Fibroblast of skin of back (primary cell): Measurements from ENCODE around the gene SLC25A46. TPM values are rescaled to one million over a fixed set of nuclear protein-coding genes. Genes with fewer than 3 reads are reported as not detected.
"Not testable (repeated sequence)": the region's sequence is repeated elsewhere in the genome, so short reads cannot be mapped to it uniquely, and the experiment has no call there.

Experiments
- DNase-seq: peaks from one replicate; pipeline ENCODE4 v3.0.0-alpha.2; 2013
- polyA plus RNA-seq, 2 experiments: library from polyadenylated mRNA; unstranded; fragments of 120-200 nt; gene quantifications; one replicate each; pipeline ENCODE4 v1.2.1, GENCODE V29; 2013; ENCODE audit not compliant: insufficient read length in 2 of 2

The SLC25A46 gene
- 34.5 TPM for polyA plus RNA-seq (2013, experiment 1 of 2; ENCODE audit: insufficient read length)
- 32.9 TPM for polyA plus RNA-seq (2013, experiment 2 of 2; ENCODE audit: insufficient read length)

DNA sequence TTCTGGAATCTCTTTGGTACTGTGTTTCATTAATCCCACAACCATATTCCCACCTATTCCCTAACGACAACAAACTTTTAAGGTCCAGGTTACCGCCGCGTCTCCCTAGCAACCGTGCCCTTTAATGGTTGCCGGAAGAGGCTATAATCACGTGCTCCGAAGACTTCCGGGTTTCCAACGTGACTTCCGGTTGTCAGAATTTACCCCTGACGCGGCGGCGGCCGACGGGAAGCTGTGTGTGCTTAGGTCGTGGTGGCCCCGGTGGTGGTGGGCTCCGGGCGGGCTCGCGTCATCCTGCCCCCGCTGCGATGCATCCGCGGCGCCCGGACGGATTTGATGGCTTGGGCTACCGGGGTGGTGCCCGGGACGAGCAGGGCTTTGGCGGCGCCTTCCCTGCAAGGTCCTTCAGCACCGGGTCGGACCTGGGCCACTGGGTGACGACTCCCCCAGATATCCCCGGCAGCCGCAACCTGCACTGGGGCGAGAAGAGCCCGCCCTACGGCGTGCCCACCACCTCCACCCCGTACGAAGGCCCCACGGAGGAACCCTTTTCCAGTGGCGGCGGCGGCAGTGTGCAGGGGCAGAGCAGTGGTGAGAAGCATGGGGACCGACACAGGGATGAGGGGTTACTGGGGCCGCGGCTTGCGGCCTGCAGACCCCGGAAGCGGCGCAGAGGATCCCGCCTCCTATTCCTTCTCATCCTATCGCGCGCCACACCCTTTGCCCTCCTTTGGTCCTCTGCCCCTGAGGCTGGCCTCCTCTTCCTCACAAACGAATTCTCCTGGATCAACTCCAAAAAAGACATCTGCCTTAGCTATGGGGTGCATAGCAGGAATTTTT lies at the start of gene SLC25A46:
SLC25A46 (plus strand) TSS at position 196 of the 840 bp plus-strand sequence; CDS start at position 309, 113 bp downstream.
- peak; percentile 91 for DNase-seq

DNA sequence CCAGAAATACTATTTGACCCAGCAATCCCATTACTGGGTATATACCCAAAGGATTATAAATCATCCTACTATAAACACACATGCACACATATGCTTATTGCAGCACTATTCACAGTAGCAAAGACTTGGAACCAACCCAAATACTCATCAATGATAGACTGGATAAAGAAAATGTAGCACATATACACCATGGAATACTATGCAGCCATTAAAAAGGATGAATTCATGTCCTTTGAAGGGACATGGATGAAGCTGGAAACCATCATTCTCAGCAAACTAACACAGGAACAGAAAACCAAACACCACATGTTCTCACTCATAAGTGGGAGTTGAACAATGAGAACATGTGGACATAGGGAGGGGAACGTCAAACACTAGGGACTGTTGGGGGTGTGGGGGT lies 48.2 kb upstream of the SLC25A46 start:
- DNase-seq: not testable (repeated sequence)

DNA sequence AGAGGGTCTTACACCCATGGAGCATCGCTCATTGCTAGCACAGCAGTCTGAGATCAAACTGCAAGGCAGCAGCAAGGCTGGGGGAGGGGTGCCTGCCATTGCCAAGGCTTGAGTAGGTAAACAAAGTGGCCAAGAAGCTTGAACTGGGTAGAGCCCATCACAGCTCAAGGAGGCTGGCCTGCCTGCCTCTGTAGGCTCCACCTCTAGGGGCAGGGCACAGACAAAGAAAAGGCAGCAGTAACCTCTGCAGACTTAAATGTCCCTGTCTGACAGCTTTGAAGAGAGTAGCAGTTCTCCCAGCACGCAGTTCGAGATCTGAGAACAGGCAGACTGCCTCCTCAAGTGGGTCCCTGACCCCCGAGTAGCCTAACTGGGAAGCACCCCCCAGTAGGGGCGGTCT lies 46.1 kb upstream of the SLC25A46 start:
- DNase-seq: not testable (repeated sequence)

DNA sequence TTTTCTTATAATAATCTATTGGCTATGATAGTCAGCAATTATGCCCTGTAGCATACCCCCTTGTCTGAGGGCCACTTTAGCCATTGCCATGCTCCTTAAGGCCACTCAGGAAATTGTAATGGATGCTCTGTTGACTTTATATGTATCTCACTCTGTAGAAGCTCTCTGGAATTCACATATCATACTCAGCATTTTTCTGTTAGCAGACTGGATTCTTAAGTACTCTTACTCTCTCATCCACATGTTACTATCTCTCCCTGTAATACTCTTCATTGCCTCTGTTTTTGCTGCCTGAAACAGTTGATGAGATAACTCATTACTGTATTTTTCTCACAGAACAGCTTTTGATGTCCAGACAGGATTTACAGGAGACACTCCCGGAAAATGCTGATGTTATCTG lies 36.5 kb upstream of the SLC25A46 start:
- DNase-seq: peak; percentile 45

DNA sequence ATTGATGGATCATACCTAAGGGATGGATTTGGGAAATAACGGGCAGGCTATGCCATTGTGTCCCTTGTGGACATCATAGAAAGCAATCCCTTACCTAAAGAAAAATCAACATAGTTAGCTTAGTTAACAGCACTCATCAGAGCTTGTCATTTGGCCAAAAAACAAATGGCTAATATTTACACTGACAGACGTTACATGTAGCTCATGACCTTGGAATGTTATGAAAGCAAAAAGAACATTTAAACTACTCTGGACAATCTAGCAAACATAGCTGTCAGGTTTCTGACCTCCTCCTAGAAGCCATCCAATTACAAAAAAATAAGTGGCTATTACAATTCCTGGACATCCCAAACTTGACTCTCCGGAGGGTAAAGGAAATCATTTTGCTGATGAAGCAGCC lies 36.1 kb upstream of the SLC25A46 start:
- peak; percentile 32 for DNase-seq

DNA sequence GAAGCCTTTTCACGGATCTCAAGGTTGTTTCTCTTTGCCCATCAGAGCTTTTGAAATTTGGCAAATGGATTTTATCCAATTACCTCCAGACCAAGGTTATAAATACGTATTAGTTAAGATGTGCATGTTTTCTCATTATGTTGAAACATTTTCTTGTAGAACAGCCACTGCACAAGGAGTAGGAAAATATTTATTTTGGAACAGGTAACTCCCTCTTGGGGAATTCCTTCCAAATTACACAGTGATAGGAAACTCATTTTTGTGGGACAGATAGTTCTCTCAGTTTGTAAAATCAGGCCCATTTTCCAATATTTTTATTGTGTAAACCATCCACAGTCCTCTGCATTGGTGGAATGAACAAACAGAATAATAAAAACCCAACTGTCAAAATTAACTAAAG lies 35.3 kb upstream of the SLC25A46 start:
- no peak for DNase-seq

DNA sequence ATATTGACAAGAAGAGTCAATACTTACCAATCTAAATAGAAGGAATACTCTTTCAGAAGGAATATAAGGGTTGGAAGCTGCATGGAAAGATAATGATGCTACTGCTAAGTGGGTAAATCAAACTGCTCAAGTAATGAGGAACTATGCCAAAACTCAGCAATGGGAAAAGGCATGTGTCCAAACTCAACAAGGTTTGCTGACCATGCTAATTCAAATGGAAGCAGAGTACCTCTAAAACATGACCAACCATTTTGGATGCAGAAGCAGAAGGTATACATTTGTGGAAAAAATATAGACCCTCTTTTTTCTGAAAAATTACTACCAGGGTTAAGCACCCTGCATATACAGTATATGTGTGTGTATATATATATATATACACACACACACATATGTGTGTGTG lies 33.5 kb upstream of the SLC25A46 start:
- DNase-seq: no peak

DNA sequence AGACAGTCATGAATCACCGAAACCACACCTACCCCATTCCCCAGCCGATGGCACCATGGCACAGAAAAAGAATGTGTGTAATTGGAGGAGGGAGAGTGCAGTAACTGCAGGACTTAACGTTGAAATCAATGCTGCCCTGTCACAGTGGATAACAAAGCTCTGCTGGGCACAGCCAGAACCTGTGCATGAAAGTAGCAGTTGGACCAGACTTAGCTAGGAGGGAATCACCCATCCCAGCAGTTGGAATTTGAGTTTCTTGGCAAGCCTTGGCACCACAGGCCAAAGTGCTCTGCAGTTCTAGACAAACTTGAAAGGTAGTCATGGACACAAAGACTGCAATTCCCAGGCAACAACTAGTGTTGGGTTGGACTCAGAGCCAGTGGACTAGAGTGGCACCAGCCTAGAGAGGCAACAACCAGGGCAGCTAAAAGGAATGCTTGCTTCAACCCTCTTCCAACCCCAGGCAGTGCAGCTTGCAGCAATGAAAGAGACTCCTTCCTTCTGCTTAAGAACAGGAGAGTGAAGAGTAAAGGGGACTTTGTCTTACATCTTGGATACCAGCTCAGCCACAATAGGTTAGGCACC lies 31.5 kb upstream of the SLC25A46 start:
- DNase-seq: no peak

DNA sequence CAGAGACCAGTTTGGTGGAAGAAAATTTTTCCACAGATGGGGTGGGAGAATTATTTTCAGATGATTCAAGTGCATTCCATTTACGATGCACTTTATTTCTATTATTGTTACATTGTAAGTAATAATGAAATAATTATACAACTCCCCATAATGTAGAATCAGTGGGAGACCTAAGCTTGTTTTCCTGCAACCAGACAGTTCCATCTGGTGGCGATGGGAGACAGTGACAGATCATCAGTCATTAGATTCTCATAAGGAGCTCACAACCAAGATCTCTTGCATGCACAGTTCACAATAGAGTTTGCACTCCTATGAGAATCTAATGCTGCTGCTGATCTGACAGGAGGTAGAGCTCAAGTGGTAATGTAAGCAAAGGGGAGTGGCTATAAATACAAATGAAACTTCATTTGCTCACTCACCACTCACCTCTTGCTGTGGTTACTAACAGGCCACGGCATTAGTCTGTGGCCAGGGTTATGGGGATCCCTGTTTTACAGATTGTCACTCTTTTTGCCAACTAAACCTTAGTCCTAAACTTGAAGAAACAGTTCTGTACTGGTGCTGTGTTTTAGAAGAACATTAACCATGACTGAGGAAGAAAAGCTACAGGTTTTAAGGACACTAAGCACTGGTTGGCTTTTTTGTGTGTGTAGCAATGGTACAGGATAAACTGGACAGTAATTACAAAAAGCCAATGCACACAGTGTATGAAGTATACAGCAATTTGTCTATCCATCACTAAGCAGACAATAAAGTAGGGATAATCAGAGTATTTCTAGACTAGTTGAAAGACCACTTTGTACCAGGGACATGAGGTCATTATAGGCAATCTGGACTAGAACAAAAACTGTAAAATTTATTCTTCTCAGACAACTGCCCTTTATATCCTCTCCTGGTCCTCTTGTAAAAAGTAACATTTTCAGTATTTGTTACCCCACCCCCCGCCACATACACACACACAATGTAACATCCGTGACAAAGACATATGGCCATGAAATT lies 22.3 kb upstream of the SLC25A46 start:
- peak; percentile 32 for DNase-seq

DNA sequence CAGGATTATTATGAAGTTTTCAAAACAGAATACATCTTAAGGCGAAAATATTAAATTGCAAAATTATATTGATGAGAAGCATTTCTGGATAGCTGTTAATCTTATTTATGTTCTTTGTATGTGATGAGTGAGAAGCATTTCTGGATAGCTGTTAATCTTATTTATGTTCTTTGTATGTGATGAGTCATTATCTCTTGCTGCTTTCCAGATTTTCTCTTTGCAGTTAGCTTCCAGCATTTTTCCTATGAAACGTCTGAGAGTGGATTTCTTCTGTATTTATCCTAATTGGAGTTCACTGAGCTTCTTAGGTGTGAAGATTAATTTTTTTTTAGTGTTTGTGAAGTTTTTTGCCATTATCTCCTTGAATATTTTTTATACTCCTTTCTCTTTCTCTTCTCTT lies 20.5 kb upstream of the SLC25A46 start:
- no peak for DNase-seq

DNA sequence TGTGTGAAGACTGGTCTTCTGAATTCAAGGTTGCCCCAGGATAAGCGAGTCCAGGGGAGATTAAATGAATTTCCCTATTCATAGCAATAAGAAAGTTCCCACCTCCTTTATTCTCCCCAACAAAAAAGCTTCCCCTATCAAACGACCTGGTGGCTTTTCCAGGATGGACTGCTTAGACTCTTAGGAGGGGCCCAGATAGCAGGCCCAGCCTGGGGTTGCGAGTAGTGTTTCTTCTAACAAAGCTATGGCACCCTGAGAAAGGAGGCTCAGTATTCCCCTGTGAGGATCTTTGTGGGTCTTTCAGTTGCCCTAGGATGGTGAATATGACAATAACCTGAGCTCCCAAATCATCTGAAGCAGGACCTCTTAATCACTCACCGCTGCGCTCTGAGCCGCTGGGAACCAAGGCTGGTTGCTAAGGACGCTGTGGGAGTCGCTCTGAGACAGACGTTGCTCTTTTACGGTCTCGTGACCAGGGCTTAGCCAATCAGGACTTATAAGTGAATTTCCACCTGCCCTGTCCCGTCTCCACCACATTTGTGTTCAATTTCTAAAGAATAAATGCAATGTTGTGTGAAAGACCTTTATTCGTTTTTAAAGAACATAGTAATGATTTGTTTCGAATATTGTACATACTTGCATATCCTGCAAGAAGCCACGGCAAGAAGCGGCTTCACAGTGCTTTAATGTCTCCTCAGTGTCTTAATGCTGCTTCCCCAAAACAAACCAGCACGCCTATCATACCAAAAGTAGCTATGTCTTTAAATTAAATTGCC lies 12.4 kb upstream of the SLC25A46 start, which contains the start of gene TMEM232:
TMEM232 (minus strand) TSS at position 423 of the 776 bp plus-strand sequence. CDS start 59,319 bp downstream, outside the sequence.
- DNase-seq: peak; percentile 69

DNA sequence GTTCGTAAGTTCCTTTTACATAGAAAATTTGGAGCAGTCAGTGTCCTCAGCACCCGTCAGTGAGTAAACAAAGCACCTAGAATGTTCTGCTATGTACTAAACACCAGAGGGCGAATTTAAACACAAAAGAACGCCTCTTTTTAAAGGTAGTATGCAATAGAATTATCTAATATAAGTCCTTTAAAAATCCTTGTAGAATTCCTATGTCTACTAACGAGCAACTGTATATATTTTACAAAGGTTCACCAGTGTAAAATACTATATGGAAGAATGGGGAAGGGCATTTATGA lies 11.8 kb upstream of the SLC25A46 start:
- DNase-seq: no peak

DNA sequence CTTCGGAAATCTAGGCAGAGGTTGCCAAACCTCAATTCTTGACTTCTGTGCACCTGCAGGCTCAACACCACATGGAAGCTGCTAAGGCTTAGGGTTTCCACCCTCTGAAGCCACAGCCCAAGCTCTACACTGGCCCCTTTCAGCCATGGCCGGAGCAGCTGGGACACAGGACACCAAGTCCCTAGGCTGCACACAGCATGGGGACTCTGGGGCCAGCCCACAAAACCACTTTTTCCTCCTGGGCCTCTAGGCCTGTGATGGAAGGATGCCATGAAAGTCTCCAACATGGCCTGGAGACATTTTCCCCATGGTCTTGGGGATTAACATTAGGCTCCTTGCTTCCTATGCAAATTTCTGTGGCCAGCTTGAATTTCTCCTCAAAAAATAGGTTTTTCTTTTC lies 7.3 kb upstream of the SLC25A46 start:
- not testable (repeated sequence) for DNase-seq

DNA sequence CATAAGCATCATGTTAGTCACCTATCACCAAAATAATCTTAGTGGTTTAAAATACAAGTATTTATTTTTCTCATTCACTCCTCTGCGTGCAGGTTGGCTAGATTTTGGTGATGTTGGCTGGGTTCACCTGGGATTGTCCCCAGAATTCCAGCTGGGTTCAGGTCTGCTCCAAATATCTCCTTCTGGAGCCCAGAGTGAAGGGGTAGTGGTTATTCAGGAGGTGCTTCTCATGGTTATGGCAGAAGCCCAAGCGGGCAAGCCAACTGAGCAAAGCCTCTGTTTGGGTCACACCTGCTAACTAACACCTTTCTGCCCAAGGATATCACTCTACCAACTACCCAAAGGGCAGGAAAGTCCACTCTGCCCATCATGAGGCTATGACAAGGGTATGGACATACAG lies 4.7 kb upstream of the SLC25A46 start:
- no peak for DNase-seq

DNA sequence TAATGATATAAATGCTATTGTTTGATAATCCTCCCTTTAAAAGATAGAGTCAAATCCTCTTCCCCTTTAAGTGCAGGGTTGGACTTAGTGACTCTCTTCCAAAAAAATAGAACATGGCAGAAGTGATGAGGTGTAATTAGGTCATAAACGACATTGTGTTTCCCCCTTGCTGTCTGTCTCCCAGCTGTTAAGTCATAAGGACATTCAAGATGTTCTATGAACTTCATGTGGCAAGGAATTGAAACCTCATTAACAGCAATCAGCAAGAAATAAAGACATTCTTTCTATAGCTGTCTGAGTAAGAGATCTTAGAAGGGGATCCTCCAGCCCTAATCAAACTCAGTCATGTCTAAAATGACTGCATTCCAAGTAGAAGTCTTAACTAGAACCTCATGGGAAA lies 3.3 kb upstream of the SLC25A46 start:
- DNase-seq: no peak

DNA sequence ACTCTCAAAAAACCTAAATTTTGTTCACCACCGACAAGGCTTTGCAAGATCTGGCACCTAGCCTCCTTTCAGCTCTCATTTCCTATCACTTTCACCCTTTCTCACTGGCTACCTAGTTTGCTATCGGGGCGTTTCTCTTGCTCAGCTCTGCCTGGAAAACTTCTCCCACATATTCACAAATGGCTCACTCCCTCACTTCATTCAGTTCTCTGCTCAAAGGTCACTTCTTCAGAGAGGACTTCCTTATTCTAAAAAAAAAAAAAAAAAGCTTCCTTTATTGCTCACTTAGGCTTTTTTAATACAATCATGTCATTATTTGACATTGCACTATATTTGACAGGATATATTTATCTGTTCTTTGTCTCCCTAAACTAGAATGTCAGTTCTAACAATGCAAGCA lies 2.1 kb upstream of the SLC25A46 start:
- no peak for DNase-seq

DNA sequence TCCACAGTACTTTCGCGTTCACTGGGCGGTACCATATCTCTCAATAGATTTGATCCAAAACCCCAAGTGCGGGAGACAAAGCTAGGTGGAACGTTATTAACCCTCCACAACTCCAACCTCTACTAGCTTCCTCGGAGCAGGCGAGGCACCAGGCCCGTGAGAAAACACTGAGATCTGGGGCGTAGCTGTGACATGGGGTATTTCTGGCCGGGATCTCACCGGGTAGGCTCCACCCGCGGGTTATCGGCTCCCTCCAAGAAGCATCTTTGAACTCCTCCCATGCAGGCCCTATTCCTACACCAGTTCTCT lies 350 bp upstream of the SLC25A46 start:
- no peak for DNase-seq

DNA sequence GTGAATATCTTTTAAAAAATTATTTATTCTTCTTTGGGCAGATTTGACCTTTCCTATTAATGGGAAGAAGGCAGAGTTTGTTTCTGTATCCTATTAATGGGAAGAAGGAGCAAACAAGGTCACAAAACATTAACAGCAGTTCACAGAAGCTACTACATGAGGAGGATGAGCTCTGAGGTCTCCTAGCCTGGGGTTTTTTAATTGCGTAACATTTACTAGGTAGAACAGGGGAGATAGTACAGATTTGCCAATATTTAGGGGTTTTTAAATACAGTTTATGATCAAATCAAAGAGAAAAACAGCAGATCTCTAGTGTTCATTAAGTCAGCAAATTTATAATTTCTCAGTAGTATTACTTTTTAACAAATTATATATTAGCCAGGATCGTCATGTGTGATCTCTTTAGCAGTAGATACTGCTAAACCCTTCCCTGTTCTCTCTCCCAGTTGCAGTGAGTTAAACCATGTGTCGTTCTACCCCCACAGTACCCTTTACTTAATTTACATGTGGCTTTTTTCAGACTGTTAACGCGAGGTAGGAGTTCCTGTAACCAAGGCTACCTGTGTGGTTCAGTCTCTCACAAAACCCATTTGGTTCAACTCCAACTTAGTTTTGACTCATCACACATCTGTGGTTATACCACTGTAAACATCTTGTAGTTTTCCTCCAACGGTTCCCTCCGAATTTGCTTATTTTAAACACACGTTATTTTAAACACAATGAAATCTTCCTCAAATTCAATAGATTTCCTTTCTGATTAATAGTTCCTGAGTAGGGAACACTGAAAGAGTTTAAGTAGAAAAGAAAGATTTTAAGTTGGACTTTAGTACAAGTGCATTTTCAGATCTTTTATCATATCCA lies 13.3 kb downstream of the SLC25A46 start:
- no peak for DNase-seq

DNA sequence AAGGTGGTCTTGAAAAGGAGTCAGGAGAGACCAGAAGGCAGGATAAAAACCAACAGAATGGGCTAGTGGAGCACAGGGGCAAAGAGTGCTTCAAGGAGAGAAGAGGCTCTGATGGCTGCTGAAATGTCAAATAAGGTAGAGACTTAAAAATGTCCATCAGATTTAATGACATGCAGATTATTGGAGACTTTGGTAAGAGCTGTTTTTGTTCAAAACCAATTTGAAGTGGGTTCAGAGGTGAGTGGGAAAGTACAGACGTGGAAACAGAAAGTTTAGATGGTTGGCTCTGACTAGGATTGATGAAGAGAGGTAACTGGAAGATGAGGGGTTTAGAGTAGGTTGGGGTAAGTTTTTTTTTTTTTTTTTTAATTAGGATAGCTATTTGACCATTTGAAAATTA lies 14.1 kb downstream of the SLC25A46 start:
- no peak for DNase-seq

DNA sequence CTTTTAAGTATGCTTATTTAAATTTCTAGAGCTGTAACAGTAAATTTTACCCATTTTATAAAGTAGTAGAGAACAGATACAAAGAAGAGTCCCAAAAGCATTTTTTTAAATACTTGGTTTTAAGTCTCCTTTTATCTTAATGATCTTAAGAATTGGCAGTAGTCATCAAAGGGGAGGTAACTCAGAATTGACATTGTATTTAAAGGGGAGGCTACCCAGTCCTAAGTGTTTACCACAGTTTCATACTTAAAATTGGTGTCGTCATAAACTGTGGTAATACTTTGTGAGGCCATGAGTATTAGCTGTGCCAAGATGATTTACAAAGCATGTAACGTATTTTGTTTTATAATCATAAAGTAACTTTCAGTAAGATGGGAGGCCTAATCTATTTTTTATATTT lies 14.8 kb downstream of the SLC25A46 start:
- no peak for DNase-seq

DNA sequence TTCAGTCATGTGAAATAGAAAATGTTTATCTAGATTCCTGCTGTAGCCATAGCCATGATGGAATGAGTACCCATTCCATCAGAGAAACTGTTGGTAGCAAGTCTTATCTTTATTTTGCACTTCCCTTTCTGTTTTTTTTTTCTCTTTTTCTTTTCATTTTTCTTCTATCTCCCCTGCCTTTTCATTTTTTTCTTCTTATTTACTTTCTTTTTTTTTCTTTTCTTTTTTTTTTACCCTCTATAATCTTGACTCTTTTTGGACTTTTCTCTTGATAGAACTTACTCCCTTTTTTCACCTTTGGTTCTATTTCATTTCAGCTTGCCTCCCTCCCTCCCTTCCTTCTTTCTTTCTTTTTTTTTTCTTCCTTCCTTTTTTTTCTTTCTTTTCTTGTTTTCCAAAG lies 15.4 kb downstream of the SLC25A46 start:
- no peak for DNase-seq
